ENCODE measurements around the gene KLHL29.

The KLHL29 gene

DNA sequence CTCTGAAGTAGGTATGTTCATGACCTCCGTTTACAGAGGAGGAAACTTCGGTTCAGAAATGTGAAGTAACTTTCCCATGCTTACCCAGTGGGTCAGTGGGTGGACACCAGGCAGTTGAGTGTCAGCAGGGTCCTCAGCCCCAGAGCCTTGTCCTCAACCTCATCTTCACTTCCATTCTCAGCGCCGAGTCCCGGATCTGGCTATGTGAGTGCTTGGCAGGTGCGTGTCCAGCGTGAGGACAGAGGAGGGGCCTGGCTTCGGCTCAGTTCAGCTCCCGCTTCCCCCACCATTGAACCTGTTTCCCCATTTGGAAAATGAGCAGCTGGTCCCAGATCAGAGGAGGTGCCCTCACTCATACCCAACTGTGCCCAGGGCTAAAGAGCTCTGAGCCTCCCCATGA lies 274.3 kb downstream of the KLHL29 start:
- no peak for DNase-seq
- intact Hi-C loops (cut with DNase I), result no loop called here

DNA sequence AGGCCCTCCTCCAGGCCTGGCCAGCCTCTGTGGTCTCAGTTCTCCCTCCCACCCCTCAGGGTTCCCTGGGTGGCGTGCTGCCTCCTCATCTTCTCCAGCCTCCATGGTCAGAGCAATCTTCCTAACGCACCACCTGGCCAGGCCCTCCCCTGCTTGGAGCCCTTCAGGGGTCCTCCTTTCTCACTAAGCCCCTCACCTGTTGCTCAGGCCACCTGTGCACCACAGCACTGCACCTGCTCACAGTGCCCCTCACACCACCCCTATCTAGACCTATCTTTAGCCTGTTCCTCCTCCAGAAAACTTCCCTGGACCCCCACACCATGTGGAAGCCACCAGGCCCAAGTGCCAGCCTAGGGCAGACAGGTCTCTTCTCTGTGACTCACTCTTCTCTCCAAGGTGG lies 274.8 kb downstream of the KLHL29 start:
- DNase-seq, result no peak
- intact Hi-C loops (cut with DNase I), result no loop called here

DNA sequence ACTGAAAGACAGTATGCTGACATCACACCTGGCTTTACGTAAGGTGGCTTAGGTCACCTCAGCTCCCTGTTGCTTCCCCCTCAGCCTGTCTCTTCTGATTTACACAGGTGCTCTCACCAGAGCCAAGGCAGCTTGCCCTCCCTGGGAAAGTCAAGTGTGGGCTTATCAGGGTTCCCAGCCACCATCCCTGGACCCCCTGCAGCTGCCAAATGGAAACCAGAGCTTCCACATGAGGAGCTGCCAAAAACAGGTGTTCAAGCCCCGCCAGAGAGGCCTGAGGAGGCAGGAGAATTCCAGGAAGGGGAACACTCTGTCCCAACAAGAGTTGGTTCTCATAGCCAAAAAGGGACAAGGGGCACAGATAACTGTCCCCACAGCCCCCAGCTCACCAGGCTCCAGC lies 275.3 kb downstream of the KLHL29 start:
- no peak for DNase-seq

DNA sequence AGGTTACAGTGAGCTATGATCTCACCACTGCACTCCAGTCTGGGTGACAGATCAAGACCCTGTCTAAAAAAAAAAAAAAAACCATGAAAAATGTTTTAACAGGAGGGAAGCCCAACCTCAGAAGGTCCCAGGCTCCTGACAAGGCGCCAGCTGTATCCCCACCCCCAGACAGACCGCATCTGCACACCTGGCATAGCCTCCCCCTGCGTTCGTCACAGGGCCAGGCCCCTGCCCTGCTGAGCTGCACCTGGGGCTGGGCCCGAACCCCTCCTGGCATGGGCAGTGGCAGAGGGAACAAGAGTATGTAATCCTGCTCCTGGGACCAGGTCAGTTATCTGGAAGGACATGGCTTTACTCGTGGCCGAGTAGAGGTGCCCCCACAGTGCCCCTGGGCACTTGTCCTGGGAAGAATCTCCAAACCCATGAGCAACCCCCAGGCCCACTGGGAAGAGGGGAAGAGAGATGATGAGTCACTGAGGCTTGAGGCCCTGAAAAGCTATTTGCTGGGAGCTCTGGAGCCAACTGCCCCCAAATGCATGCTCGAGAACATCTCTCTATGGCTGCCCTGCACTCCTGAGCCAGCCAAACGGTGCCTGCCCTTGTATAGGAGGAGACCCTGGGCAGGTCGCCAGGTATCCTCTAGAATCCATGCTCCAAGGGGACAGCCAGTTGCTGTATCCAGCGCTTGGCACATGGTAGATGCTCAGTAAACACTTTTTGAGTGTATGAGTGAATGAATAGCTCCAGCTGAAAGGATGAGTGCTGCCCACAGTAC lies 276.5 kb downstream of the KLHL29 start:
- no peak for DNase-seq
- intact Hi-C loops (cut with DNase I), result no loop called here

More for the DNA sequence above, 275.3 kb downstream of the KLHL29 start:
- intact Hi-C loops (cut with DNase I), result no loop called here

DNA sequence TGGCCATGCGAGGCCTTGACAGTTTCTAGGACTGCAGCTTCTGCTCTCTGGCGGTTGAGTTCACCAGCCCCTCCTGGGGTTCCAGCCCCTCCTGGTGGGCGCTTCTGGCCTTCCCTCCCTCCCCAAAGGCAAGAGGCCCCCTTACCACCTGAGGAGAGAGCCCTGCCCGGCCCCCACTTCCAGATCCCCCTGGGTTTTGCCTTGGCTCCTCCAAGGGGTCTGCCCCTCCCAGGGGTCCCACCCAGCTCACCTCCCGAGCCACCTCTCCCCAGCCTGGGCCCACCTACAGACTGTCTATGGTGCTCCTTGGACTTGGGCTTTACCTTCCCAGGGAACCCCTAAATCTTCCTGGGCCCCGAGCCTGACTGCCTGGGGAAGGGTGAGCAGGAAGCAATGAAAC lies 277.5 kb downstream of the KLHL29 start:
- no peak for DNase-seq
- intact Hi-C loops (cut with DNase I), result no loop called here

DNA sequence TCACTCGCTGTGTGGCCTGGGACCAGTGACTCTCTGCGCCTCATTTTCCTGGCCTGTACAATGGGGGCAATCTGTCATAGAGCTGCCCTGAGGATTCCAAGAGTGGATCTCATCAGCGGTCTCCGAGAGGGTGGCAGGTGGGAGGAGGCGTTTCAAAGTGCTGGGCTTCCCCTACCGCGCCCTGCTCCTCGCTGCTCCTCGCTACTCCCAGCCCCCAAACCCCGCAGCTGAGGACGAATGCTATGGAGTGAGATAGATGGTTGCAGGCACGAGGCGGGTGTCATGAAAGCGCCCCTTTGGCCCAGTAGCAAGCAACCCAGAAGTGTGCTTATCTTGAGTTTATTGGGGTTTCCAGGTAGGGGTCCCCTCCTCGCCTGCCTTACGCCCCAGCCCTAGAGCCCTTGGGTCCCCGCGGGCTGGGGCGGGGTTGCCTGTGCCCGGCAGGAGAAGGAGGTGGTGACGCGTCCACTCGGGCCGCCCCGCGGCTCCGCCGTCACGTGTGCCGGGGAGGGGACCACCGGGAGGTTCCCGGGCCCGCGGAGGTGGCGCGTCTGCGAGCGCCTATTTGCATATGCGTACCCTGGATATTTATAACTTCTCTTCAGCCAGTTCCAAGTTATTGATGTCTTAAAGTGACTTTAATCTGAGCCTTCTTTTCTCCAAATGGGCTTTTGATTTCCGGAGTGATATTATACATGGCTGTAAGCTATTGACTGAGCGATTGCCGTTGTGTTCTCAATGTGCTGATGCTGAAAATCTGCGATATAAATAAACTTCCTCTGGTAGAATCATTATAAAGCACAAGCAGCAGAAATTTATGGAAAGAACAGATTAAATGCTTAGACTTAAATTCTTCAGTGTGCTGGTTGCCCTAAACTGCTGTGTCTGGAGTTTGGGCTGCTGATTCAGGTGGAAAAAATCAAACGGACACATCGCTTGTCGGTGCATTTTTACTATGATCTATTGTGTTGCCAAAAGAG lies 278.3 kb downstream of the KLHL29 start:
- DNase-seq, result peak in 4 of 42 donors; percentile 21 to 56 (median 38)
- intact Hi-C loops (cut with DNase I), result no loop called here

DNA sequence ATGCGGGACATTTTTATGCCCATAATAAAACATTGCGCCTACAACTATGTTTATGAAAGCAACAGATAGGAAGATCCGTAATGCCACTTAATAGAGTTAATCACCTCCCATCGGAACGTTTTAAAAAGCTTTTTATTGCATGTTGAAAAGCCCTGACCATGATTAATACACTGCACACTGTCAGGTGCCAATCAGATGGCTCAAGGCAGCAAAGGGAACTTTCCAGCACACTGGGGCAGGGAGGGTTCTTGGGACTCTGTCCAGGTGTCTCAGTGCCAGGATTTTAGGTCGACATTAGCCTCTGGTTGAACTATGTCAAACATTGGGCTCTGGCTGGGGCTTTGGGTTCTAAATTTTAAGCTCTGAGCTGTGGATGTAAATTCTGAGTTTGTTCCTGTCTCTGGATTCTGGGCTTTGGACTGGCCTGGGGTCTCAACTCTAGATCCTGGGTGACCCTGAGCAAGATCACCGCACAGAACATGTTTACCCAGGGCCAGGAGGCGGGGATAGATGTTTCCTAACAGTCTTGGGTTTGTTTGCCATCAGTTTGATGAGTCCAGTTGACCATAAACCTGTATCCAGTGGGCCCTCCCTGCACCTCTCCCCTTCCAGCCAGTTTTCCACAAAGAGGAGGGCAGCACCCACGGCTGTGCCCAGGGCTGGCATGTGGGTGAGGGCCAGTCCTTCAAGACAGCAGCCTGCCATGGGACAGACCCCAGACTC lies 279.2 kb downstream of the KLHL29 start:
- DNase-seq, result no peak
- intact Hi-C loops (cut with DNase I), result no loop called here

DNA sequence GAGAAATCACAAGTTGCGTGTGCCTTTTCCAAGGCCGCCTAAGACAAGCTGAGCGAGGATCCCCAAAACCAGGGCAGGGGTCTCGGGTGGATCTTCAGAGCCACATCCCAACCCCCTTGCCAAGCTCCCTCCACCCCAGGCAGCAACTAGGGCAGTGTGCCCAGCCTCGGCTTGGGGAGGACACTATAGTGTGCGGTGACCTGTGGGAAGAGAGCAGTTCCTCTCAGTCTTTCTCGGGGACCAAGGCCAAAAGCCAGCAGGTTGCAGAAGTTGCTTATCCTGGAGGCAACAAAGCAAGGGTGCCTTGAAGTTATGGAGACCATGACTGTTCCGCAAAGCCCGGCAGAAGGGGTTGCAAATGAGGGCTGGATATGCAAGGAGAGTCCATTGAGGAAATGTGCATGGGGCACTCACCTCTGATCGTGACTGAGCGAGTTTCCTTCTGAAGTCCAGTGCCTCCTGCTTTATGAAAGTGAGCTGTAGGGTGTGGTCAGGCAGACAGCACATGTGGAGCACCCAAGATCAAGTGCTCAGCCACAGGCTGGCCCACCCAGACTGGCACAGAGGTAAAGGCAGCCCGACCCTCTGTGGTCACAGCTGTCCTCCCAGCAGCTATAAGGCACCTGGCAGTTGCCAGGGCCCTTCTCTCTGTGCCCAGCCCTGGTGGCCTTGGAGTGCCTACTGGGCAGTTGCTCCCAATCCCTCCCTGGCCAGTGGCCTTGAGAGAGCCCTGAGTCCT lies 281.4 kb downstream of the KLHL29 start:
- intact Hi-C loops (cut with DNase I), result no loop called here
- DNase-seq, result no peak

DNA sequence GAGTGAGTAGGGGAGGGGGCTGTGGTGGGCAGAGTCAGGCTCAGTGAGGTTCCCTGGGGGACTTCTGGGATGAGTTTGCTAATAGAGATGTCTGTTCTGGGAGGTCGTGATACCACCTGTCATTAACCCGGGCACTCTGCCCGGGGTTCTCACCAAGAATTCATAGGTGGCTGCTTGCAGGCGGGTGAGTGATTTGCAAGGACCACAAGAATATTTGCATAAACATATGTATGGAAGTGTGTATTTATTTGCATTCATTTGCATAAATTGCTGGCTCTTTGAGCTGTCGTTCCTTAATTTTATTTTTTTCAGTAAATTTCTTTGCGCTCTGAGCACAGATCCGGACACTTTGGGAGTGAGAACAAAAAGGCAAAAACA lies 282.0 kb downstream of the KLHL29 start:
- intact Hi-C loops (cut with DNase I), result no loop called here
- DNase-seq, result no peak

DNA sequence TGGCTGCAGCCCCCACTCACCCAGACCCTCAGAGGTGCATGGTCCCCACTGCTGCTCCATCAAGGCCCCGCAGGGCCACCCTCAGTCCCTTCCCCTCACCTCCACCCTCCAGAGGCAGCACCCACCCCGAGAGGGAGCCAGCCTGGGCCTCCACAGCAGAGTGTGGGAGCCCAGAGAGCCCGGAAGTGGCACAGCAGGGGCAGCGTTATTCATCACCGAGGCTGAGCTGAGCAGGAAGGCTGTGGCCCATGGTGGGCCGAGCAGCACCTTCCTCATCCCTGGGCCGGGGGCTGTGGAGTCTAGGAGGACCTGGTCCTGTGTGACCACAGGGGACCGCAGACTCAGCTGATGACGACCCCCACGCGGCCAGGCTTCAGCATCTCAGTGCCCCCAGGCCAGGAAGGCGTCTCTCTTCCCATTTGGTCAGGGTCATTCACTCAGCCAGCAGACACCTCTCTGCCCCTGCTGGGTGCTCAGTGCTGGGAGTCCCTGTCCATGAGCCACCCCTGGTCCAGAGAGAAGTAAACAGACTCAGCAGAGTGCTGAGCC lies 283.9 kb downstream of the KLHL29 start:
- no peak for DNase-seq

DNA sequence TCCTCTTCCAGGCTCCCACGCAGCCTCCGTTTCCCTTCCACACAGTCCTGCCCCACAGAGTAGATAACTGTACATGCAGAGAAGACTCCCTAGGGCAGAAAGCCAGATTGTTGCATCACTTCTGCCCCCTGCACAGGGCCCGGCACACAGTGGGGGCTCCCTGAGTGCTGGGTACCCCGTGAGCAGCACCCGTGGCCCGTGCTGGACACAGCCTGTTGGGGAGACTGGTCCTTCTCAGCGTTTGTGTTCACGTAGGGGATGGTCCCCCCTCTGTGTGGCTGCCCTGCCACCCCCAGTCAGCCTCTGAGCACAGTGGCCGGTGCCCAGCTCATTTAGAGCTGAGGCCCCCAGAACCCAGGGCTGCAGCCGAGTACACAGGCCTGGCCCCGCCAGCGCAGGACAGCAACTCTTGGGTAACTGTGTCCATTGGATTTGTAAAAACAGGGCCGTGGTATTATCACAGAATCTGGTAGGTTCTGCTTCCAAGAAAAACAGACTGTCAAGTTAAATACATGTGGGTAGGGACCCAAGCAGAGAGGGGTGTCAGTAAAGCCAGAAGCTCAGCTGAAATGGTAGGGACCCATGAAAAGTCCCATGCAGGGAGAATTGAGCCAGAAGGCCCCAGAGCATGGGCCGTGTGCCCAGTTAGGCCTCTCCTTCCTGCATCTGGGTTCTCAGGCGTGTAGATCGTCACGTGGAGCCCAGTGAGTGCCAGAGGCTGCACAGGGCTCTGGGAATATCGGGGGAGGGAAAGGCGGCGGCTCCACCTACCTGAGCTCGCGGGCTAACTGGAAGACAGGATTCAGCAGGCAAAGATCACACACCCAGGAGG lies 284.6 kb downstream of the KLHL29 start:
- peak in 32 of 42 donors; percentile 8 to 68 (median 36) for DNase-seq

More for the DNA sequence above, 283.9 kb downstream of the KLHL29 start:
- intact Hi-C loops (cut with DNase I), result no loop called here

DNA sequence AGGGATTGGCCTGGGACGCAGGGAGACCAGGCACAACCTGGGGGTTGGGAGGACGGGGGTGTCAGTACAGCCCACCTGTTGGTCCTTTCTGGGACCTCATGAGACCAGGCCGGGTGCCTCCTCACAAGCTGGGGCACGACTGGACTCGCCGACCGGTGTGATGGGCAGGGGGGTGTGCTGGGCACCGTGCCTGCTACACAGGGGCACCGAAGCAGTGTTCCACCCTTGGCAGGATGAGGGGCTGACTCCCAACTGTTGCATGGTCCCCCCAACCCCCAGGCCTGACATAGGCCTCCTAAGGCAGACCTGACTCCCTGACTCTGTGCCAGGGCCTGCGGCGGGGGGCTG lies 285.2 kb downstream of the KLHL29 start:
- no peak for DNase-seq
- intact Hi-C loops (cut with DNase I), result no loop called here

More for the DNA sequence above, 284.6 kb downstream of the KLHL29 start:
- intact Hi-C loops (cut with DNase I), result no loop called here

DNA sequence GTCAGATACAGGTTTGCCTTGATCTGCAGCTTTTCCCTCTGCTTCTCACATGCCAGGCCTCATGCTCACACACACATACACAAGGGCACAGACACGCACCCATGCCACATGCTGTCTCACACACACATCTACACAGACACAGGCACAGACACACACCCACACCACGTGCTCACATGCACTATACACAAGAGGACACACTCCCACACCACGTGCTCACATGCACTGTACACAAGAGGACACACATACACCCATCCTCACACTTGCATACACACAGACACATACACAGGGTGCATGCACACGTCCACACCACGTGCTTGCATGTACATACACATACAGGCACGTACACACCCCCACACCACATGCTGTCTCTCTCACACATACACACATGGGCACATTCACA lies 288.1 kb downstream of the KLHL29 start:
- DNase-seq, result no peak
- intact Hi-C loops (cut with DNase I), result no loop called here

DNA sequence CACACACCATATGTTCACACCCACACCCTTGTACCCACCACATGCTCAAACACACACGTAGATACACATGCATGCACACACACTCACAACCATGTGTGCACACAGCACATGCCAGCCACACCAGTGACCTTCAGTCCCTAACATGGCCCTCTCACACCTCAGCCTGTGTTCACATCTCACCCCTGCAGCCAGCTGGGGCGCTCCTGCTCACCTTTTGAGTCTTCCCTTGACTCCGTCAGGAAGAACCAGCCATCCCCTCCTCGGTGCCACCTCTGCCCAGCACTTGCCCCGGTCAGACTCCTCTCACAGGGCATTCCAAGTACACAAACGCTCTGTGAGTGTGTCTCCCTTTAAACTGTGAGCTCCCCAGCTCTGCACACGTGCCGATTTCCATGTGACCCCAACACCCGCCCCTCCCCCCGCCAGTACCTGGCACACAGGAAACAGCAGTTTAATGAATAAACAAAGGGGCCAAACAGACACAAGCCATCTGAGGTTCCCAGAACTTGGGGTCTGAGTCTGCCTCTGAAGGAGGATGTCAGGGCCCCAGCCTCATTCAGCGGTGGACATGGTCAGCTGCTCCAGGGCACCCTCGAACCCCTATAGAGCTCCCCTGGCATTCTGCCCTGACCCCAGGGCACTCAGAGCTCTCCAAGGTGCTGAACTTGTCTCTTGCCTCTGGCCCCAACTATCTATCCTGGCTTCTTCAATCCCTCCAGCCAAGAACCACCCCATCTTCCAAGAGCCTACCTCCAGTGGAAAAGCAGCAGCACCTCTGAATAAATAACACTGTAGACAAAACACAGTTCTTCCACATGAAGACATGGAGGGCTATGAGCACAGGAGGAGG lies 289.1 kb downstream of the KLHL29 start:
- intact Hi-C loops (cut with DNase I), result no loop called here
- no peak for DNase-seq

DNA sequence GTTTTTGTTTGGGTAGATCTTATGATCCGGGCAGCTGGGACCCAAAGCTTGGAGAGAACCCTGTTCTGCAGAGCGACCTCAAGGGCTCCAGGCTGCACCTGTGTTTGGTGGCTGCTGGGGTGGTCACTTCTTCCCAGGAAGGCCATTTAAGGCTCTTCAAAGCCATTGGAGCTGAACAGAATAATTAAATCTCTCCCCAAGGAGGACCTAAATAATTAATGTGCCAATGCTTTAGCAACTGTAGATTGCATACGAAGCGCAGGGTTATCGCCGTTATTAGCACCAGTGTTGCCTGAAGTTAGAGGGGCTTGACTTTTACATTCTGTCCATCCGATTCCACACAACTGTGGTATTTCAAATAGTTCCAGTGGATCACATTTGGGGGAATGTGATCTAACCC lies 290.5 kb downstream of the KLHL29 start:
- intact Hi-C loops (cut with DNase I), result no loop called here
- no peak for DNase-seq

DNA sequence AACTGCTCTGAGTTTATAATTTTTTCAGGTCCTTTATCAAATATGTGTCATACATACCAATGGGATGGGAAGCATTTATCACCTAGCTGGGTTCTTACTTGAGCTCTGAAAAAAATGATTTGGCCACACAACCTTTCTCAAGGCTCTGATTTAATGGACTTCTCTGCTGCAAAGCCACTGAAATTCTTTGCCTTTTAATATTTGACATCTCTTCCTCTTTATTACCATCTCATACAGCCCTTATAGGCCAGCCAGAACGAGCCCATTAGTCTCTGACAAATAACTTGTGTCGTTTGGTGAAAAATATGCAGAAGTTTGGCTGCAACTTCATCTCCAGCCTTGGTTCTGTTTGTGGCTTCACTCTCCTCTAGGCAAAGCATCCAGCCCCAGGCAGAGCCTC lies 292.9 kb downstream of the KLHL29 start:
- intact Hi-C loops (cut with DNase I), result no loop called here
- DNase-seq, result no peak

DNA sequence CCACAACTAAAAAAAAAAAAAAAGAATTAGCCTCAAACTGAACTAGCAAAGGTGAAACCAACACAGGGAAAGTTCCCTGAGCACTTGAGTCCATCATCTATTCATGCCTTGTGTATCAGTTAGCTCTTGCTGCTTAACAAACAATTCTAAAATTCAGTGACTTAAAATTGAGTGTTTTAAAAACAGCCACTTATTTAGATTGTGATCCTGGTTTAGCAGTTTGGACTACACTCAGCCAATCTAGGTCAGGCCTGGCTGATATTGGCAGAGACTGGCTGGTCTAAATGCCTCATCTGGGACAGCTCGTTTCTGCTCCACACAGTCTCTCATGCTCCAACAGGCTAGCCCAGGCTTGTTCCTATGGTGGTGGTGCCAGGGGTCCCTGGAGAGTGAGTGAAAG lies 294.1 kb downstream of the KLHL29 start:
- DNase-seq, result no peak
- intact Hi-C loops (cut with DNase I), result no loop called here

Data from head of caudate nucleus (tissue), 42 donors.